ENCODE measurements around the gene GRIA1.

GRIA1 gene

DNA sequence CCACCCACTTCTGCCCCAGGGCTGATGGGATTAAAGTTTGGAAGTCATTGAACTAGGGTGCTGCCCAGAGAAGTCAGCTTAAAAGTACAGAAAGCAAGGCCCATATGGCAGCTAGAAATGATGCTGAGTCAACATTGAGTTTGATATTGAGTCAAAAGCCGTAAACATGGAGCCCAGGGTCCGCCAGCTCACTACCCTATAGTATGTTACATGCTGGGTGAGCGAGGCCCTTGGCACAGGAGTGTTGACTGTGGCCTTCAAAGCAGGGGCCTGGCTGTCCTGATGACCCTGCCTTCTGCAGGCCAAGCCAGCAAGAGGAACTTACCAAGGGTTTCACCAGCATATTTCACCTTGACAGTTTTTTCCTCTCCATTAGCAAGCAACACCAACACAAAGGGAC, 222.5 kb downstream of the GRIA1 start:
- no peak for TF ChIP-seq TEAD4 (IDR thresholded peaks at IDR 0.05)

DNA sequence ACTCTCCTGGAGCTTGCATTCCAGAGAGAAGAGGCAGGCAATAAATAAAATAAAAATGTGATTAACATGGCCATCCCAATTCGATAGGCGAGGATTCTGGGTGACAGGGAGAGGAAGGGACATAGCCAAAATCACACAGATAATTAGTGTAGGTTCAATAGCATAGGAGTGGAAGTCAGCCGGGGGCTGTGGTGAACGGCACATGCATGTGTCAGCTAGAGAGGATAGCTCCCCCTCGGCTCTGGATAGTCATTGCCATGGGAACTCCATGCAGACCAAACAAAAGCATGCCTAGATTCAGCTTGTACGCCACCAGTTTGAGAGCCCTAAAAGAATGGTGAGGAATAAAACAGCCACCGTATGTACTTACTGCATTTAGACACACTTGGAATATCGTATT, 223.5 kb downstream of the GRIA1 start:
- TF ChIP-seq TEAD4 (IDR thresholded peaks at IDR 0.05) = no peak
- no peak for TF ChIP-seq TAF1 (IDR thresholded peaks at IDR 0.05; ENCODE audit: low read depth)
- TF ChIP-seq CEBPB (IDR thresholded peaks at IDR 0.05) = no peak
- TF ChIP-seq YY1 (IDR thresholded peaks at IDR 0.05; ENCODE audit: low read depth) = no peak
- TF ChIP-seq TCF12 (IDR thresholded peaks at IDR 0.05; ENCODE audit: low read depth) = no peak

DNA sequence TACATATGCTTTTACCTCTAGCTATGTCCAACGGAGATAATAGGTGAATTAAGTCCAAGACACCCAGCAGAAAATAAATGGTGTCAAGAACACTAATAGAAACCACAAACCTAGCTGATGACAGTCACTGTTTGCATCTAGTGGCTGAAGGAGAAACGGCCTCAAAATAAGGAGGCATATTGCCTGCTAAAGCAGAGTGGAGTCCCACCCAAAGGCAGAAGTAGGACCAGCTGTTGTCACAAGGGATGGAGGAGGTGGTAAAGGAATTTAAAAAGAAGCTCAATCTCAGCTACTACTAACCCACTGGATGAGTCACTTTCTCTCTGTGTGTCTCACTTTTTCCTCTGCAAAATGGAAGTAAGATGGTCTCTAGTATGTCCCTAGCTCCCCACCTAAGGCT, 224.3 kb downstream of the GRIA1 start:
- no peak for TF ChIP-seq EP300 (IDR thresholded peaks at IDR 0.05; ENCODE audit: borderline replicate concordance)
- TF ChIP-seq, protein P1, sequence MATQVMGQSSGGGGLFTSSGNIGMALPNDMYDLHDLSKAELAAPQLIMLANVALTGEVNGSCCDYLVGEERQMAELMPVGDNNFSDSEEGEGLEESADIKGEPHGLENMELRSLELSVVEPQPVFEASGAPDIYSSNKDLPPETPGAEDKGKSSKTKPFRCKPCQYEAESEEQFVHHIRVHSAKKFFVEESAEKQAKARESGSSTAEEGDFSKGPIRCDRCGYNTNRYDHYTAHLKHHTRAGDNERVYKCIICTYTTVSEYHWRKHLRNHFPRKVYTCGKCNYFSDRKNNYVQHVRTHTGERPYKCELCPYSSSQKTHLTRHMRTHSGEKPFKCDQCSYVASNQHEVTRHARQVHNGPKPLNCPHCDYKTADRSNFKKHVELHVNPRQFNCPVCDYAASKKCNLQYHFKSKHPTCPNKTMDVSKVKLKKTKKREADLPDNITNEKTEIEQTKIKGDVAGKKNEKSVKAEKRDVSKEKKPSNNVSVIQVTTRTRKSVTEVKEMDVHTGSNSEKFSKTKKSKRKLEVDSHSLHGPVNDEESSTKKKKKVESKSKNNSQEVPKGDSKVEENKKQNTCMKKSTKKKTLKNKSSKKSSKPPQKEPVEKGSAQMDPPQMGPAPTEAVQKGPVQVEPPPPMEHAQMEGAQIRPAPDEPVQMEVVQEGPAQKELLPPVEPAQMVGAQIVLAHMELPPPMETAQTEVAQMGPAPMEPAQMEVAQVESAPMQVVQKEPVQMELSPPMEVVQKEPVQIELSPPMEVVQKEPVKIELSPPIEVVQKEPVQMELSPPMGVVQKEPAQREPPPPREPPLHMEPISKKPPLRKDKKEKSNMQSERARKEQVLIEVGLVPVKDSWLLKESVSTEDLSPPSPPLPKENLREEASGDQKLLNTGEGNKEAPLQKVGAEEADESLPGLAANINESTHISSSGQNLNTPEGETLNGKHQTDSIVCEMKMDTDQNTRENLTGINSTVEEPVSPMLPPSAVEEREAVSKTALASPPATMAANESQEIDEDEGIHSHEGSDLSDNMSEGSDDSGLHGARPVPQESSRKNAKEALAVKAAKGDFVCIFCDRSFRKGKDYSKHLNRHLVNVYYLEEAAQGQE (IDR thresholded peaks at IDR 0.05; ENCODE audit: low read depth) = no peak
- TF ChIP-seq, protein P2, sequence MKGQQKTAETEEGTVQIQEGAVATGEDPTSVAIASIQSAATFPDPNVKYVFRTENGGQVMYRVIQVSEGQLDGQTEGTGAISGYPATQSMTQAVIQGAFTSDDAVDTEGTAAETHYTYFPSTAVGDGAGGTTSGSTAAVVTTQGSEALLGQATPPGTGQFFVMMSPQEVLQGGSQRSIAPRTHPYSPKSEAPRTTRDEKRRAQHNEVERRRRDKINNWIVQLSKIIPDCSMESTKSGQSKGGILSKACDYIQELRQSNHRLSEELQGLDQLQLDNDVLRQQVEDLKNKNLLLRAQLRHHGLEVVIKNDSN (IDR thresholded peaks at IDR 0.05) = no peak
- no peak for TF ChIP-seq FOXM1 (IDR thresholded peaks at IDR 0.05; ENCODE audit: borderline replicate concordance, low read depth)
- TF ChIP-seq CEBPB (IDR thresholded peaks at IDR 0.05) = no peak
- TF ChIP-seq YY1 (IDR thresholded peaks at IDR 0.05; ENCODE audit: low read depth) = no peak
- no peak for TF ChIP-seq EGR1 (IDR thresholded peaks at IDR 0.05)
- no peak for TF ChIP-seq TEAD4 (IDR thresholded peaks at IDR 0.05)
- TF ChIP-seq, protein P3, sequence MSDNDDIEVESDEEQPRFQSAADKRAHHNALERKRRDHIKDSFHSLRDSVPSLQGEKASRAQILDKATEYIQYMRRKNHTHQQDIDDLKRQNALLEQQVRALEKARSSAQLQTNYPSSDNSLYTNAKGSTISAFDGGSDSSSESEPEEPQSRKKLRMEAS (IDR thresholded peaks at IDR 0.05) = no peak
- TF ChIP-seq CREB1 (IDR thresholded peaks at IDR 0.05; ENCODE audit: low read depth) = no peak
- TF ChIP-seq NFIC (IDR thresholded peaks at IDR 0.05) = no peak
- no peak for TF ChIP-seq TAF1 (IDR thresholded peaks at IDR 0.05; ENCODE audit: low read depth)
- TF ChIP-seq ZBTB7A (IDR thresholded peaks at IDR 0.05; ENCODE audit: low read depth) = no peak
- TF ChIP-seq RAD21 (IDR thresholded peaks at IDR 0.05; ENCODE audit: low read depth) = no peak
- TF ChIP-seq TCF12 (IDR thresholded peaks at IDR 0.05; ENCODE audit: low read depth) = no peak

DNA sequence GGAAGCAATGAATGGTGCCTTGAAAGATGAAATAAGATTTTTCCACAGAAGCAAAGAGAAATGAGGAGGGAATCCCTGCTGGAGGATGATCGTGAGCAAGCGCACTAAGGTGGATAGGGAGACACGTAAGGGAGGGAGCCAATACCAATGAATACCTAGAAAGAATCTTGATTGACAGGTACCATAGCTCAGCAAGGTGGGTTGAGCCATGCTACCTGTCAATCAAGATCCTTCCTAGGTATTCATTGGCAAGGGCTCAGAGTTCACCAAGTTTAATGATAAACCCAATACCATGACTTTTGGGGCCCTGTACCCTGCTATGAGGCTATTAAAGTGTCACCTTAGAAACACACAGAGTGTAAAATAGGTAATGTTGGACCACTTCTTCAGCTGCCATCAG, 226.8 kb downstream of the GRIA1 start:
- TF ChIP-seq CREB1 (IDR thresholded peaks at IDR 0.05; ENCODE audit: low read depth) (no peak), YY1 (IDR thresholded peaks at IDR 0.05; ENCODE audit: low read depth) (no peak), EGR1 (IDR thresholded peaks at IDR 0.05) (no peak), EP300 (IDR thresholded peaks at IDR 0.05; ENCODE audit: borderline replicate concordance) (no peak), NFIC (IDR thresholded peaks at IDR 0.05) (no peak), ZBTB7A (IDR thresholded peaks at IDR 0.05; ENCODE audit: low read depth) (no peak), TAF1 (IDR thresholded peaks at IDR 0.05; ENCODE audit: low read depth) (no peak), RAD21 (IDR thresholded peaks at IDR 0.05; ENCODE audit: low read depth) (no peak), CEBPB (IDR thresholded peaks at IDR 0.05) (no peak), TCF12 (IDR thresholded peaks at IDR 0.05; ENCODE audit: low read depth) (no peak), FOXM1 (IDR thresholded peaks at IDR 0.05; ENCODE audit: borderline replicate concordance, low read depth) (no peak)
- TF ChIP-seq, protein P1 (IDR thresholded peaks at IDR 0.05; ENCODE audit: low read depth) = no peak

DNA sequence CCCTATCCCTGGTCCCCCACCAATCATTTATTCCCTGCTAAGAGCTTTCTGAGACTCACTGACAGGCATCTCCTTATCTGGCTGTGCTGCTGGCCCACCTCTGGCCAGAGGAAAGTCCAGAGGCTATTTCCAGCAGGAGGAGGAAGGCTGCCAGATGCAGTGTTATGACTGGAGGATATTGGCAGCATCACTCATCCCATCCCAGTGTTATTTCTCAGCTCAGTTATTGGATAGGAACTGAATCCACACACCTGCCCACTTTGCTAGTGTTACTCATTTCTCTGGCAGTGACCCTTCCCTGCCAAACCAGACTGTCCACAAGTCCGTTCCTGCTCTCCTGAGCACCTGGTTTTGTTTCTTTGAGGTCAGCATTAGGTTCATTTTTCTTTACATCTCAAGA, 228.2 kb downstream of the GRIA1 start:
- TF ChIP-seq, protein P1 (IDR thresholded peaks at IDR 0.05; ENCODE audit: low read depth) = no peak
- TF ChIP-seq ZBTB7A (IDR thresholded peaks at IDR 0.05; ENCODE audit: low read depth) = no peak
- TF ChIP-seq, protein P3 (IDR thresholded peaks at IDR 0.05) = no peak
- TF ChIP-seq YY1 (IDR thresholded peaks at IDR 0.05; ENCODE audit: low read depth) = no peak

DNA sequence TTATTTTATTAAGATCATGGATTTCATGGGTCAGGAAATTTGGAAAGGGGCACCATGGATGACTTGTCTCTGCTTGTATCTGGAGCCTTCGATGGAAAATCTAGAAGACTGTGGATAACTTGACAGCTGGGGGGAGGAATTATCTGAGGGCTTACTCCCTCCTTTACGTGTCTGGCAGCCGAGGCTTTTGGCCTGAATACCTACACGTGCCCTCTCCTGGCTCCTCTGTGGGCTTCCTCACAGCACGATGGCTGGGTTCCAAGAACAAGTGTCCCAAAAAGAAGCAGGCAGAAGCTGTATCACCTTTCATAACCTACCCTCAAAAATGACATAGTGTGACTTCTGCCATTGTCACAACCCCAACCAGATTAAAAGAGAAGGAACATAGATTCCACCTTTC, 228.9 kb downstream of the GRIA1 start:
- TF ChIP-seq YY1 (IDR thresholded peaks at IDR 0.05; ENCODE audit: low read depth) (no peak), EGR1 (IDR thresholded peaks at IDR 0.05) (no peak), ZBTB7A (IDR thresholded peaks at IDR 0.05; ENCODE audit: low read depth) (no peak)
- TF ChIP-seq, protein P3 (IDR thresholded peaks at IDR 0.05) = no peak
